ENCODE measurements around the gene LETM1. TPM values are rescaled to one million over a fixed set of nuclear protein-coding genes. Genes with fewer than 3 reads are reported as not detected.

The LETM1 gene
- total RNA-seq, 3 donors from 2014 or later = 31.0 to 42.9 (median 32.5) TPM

GRCh38 chr4:1786544-1787362 lies 69.2 kb downstream of the LETM1 start:
- TF ChIP-seq, protein P1, sequence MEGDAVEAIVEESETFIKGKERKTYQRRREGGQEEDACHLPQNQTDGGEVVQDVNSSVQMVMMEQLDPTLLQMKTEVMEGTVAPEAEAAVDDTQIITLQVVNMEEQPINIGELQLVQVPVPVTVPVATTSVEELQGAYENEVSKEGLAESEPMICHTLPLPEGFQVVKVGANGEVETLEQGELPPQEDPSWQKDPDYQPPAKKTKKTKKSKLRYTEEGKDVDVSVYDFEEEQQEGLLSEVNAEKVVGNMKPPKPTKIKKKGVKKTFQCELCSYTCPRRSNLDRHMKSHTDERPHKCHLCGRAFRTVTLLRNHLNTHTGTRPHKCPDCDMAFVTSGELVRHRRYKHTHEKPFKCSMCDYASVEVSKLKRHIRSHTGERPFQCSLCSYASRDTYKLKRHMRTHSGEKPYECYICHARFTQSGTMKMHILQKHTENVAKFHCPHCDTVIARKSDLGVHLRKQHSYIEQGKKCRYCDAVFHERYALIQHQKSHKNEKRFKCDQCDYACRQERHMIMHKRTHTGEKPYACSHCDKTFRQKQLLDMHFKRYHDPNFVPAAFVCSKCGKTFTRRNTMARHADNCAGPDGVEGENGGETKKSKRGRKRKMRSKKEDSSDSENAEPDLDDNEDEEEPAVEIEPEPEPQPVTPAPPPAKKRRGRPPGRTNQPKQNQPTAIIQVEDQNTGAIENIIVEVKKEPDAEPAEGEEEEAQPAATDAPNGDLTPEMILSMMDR (IDR thresholded peaks at IDR 0.05) = no peak
- no peak for TF ChIP-seq POLR2AphosphoS5 (IDR thresholded peaks at IDR 0.05)
- no peak for TF ChIP-seq POLR2A (IDR thresholded peaks at IDR 0.05)
- no peaks in the 10 kb centered on the region for H3K36me3 ChIP-seq
- DNase-seq (ENCODE audit: low spot score in 2 of 2) = no peak
- H3K27ac ChIP-seq = no peak overlapping the region
- no peaks in the 10 kb centered on the region for H3K9me3 ChIP-seq
- intact Hi-C loops (cut with DNase I; ENCODE audit: low total_unique reads) = loop anchor here (1.0 kb wide), 1 partner anchor 19 kb away; no protein-coding TSS in a partner anchor
- no peak overlapping the region for H3K4me3 ChIP-seq
- no peaks in the 10 kb centered on the region for H3K27me3 ChIP-seq
- no peaks in the 10 kb centered on the region for H3K4me1 ChIP-seq

DNA sequence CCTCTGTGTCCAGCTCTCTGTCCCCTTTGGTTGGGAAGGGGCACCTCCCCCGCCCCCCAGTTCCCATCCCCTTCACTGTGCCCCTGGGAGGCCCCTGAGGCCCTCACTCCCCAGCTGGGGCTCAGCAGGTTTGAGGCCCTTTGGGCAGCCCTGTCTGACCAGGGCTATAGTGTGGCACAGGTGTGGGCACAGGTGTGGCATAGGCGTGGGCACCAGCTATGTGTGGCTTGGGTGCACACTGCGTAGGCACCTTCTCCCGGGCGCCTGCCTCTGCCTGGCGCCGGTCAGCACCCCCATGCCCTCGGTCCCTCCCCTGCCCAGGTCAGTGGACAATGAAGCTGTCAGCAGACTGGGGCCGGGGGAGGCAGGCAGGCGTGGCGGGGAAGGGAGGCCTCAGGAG lies 70.4 kb downstream of the LETM1 start:
- Histone ChIP-seq H3K4me3 (no peak overlapping the region), H3K4me1 (no peaks in the 10 kb centered on the region), H3K36me3 (no peaks in the 10 kb centered on the region), H3K27ac (no peak overlapping the region), H3K9me3 (no peaks in the 10 kb centered on the region), H3K27me3 (no peaks in the 10 kb centered on the region)
- TF ChIP-seq, protein P1 (IDR thresholded peaks at IDR 0.05) = no peak
- TF ChIP-seq POLR2A (IDR thresholded peaks at IDR 0.05) (no peak), POLR2AphosphoS5 (IDR thresholded peaks at IDR 0.05) (no peak)
- intact Hi-C loops (cut with DNase I; ENCODE audit: low total_unique reads) = no loop called here
- no peak for DNase-seq (ENCODE audit: low spot score in 2 of 2)

DNA sequence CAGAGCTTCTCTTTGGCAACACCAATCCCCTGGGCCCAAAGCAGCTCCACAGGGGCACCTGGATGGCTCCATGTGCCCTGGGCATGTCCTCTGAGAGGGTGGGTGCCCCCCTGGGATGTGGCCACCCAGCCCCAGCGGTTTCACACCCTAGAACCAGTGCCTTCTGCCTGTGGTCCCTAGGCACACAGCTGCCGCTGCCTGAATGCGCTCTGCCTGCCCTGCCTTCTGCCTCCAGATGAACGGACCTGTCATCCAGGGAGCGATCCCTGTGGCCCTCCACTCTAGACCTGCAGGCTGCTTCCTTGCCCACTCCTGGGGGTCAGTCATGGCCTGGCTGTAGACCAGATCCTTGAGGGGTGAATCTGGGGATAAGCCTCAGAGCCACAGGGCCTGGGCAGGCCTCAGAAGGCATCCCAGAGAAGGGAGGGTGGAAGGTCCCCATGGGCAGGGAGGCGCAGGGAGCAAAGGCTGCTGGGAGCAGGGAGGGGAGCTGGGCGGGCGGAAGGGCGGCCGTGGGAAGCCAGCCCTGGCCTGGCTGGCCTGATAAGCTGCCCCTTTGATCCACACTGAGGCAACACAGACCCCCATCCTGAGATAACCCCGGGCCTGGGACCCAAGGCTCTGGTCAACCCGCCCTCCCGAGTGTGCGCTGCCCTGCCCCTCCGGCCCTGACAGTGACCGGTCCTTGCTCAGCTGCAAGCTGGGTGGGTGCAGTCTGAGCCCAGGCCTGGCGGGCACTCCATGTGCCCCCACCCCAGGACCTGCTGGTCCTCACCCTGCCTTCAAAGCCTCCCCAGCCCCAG lies 71.0 kb downstream of the LETM1 start:
- TF ChIP-seq POLR2A (IDR thresholded peaks at IDR 0.05) (no peak), POLR2AphosphoS5 (IDR thresholded peaks at IDR 0.05) (no peak)
- TF ChIP-seq, protein P1 (IDR thresholded peaks at IDR 0.05) = no peak
- Histone ChIP-seq H3K27me3 (no peaks in the 10 kb centered on the region), H3K4me1 (no peaks in the 10 kb centered on the region)

DNA sequence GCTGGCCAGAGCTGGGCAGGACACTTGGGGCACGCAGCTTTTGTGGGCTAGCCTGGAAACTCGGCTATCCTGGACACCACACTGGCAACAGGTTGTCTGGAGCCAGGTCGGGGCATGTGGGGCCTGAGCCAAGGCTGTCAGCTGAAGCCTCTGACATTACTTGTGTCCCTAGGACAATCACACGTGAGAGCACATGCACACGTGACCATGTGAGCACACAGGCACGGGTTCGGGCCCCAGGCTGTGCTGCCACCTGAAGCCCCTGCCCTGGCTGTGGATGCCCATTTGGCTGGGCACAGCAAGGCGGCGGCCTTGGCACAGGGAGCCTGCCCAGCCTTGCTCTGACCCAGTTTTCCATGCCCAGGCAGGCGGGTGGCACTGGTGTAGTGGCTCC lies 71.6 kb downstream of the LETM1 start:
- Histone ChIP-seq H3K4me1 (no peaks in the 10 kb centered on the region), H3K4me3 (no peak overlapping the region), H3K27ac (no peak overlapping the region), H3K9me3 (no peaks in the 10 kb centered on the region), H3K36me3 (no peaks in the 10 kb centered on the region), H3K27me3 (no peaks in the 10 kb centered on the region)
- DNase-seq (ENCODE audit: low spot score in 2 of 2) = no peak
- intact Hi-C loops (cut with DNase I; ENCODE audit: low total_unique reads) = no loop called here
- no peak for TF ChIP-seq POLR2A (IDR thresholded peaks at IDR 0.05)
- no peak for TF ChIP-seq POLR2AphosphoS5 (IDR thresholded peaks at IDR 0.05)
- TF ChIP-seq, protein P1 (IDR thresholded peaks at IDR 0.05) = no peak

More for the DNA sequence above, 71.0 kb downstream of the LETM1 start:
- Histone ChIP-seq H3K36me3 (no peaks in the 10 kb centered on the region), H3K27ac (no peak overlapping the region), H3K9me3 (no peaks in the 10 kb centered on the region), H3K4me3 (no peak overlapping the region)
- no peak for DNase-seq (ENCODE audit: low spot score in 2 of 2)
- intact Hi-C loops (cut with DNase I; ENCODE audit: low total_unique reads) = no loop called here

GRCh38 chr4:1783970-1784369 lies 72.0 kb downstream of the LETM1 start:
- no peaks in the 10 kb centered on the region for H3K9me3 ChIP-seq
- intact Hi-C loops (cut with DNase I; ENCODE audit: low total_unique reads) = no loop called here
- DNase-seq (ENCODE audit: low spot score in 2 of 2) = no peak
- H3K36me3 ChIP-seq = no peaks in the 10 kb centered on the region
- TF ChIP-seq POLR2AphosphoS5 (IDR thresholded peaks at IDR 0.05) (no peak), POLR2A (IDR thresholded peaks at IDR 0.05) (no peak)
- TF ChIP-seq, protein P1 (IDR thresholded peaks at IDR 0.05) = no peak
- no peak overlapping the region for H3K27ac ChIP-seq
- no peak overlapping the region for H3K4me3 ChIP-seq
- H3K4me1 ChIP-seq = no peaks in the 10 kb centered on the region
- no peaks in the 10 kb centered on the region for H3K27me3 ChIP-seq
